T-helper 22 cell (primary cell): ENCODE measurements around the gene SYNE2.
"Not testable (repeated sequence)": the region's sequence is repeated elsewhere in the genome, so short reads cannot be mapped to it uniquely, and the experiment has no call there.

Experiments
- DNase-seq: peaks from one replicate; pipeline ENCODE4 v3.0.0-alpha.2; 2020; ENCODE audit warnings: low read depth

Gene SYNE2

DNA sequence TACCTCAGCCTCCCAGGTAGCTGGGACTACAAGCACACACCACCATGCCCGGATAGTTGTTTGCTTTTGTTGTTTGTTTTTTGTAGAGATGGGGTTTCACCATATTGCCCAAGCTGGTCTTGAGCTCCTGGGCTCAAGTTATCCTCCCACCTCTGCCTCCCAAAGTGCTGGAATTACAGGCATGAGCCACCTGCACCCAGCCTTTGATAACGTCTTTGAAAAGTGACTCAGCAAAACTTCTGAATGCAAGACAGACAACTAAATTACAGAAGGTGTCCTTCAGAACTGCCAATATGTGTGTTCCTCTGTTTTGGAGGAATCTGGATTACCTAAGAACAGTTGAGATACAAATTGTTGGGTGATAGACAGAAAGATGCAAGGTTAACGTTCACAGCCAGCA lies 341.6 kb downstream of the SYNE2 start:
- DNase-seq = no peak

DNA sequence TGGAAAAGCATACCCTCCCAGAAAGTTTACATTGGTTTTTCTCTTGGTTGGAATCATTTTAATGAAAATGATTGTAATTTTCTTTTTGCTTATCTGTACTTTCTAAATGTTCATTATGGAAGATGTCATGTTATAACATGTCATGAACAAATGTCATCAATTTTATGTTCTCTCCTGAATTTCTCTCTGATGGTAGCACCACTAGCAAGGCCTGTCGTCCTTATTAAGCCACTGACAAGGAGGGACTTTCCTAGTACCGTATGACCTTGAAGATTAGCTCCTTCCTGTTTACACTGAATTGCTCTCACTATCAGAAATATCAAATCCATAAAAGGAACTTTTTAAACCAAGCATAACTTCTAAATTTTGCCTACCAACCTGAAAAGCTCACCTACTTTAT lies 342.4 kb downstream of the SYNE2 start:
- no peak for DNase-seq

DNA sequence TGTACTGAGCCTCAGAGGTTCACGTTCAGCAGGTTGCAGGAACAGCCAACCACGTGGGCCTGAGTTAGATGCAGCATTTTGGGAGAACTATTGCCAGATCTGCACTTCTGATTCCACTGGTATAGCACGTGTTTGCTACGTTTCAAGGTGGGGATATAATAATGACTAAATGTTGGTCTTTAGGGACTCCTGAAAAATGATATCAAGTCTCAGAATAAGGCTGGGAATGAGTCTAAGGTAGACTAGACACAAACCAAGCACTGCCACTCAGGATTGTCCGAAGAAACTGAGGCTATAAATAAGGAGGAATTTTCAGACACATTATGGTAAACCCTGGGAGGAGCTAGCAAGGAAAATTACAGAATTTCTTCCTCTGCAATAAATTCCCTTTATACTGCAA lies 343.3 kb downstream of the SYNE2 start:
- no peak for DNase-seq

DNA sequence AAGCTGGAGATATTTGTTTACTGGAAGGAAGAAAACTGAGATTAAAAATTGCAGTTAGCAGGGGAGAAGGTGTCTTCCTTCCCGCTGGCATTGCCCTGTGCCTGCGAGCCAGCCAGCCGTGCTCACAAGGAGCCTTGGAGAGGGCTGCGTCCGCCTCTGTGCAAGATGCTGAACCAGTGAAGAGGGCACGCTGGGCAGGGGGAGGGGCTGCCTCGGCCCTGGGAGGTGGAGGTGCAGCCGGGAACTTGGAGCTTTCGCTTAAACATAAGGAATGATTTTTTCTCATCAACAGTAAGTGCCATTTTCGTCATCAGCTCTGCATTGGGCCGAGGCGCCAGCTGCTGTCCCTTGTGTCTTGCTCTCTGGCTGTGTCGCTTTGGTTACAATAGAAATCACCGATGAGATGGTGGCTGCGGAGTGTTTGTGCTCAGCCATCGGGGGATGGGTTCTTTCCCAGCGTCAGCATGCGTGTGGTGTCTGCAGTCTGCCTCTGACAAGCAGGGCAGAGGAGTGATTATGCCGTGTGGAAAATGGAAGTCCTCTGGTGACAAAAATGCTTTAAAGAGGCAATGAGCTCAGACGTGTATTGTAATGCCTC lies 344.1 kb downstream of the SYNE2 start:
- no peak for DNase-seq

DNA sequence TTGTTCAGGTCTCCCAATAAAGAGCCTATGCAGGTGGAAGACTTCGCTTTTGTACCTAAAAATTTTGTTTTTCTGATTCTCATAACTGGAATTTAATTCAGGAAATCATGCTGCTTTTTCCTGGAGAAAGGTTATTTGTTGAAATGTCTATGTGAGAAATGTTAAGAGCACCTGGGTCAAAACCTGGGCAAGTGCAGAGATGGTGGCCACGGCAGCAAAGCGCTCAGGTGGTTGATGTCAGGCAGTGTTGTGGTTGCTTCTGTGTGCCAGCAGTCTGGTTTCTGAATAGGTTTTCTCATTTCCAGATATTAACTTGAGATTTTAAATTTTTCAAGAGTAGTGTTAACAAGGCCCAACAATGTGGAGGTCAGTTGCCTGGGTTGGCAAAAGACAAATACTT lies 345.2 kb downstream of the SYNE2 start:
- no peak for DNase-seq

DNA sequence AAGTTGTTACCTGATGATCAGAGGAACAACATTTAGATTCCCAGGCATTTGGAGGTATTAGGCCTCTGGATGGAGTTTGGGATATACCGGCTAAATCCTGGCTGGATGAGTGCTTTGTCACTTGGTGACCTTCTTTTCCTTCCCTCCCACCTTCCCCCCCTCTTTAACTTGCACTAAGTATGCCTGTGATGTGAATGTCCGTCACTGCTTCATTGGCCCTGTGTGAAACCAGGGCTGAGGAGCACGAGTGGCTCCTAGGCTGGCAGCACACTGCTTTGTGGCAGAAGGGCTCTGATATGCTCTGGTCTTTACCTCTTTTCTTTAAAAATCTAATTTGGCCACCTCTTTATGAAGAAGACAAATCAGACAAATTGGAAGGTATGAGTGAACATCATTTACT lies 345.7 kb downstream of the SYNE2 start:
- DNase-seq = no peak

DNA sequence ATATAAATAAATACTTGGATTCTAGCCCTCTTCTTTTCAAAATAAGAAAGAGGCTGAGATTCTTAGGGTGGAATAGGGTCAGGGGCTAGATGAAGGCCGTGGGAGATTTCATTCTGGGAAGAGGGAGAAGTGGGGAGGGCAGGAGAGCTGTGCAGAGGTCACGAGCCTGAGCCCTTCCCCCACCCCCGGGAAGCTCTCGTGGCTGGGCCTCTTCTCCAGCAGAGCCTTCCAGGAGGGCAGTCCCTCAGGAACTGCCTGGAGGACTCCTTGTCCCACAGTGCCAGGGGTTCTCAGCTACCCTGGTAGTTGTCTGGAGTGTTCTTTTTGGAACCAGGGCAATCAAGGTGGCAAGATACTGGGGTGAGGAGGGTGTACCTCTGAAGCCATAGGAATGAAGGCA lies 347.4 kb downstream of the SYNE2 start:
- DNase-seq = no peak

DNA sequence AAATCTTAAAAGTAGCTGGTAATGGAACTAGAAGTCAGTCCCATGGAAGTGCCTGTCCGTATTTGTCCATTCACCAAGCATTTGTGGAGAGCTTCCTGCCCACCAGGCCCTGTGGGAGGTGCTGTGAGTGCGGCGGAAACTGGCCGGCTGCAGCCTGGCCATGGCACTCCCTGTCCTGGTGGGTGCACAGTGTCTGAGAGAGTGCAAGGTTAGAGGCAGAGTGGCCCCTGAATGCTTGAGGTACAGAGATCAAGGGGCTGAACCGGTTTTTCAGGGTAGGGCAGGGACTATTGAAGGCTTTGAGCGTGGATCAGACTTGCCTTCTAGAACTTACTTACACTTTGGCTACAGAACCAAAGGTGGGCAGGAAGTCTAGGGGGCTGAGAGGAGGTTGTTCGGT lies 348.5 kb downstream of the SYNE2 start:
- no peak for DNase-seq

DNA sequence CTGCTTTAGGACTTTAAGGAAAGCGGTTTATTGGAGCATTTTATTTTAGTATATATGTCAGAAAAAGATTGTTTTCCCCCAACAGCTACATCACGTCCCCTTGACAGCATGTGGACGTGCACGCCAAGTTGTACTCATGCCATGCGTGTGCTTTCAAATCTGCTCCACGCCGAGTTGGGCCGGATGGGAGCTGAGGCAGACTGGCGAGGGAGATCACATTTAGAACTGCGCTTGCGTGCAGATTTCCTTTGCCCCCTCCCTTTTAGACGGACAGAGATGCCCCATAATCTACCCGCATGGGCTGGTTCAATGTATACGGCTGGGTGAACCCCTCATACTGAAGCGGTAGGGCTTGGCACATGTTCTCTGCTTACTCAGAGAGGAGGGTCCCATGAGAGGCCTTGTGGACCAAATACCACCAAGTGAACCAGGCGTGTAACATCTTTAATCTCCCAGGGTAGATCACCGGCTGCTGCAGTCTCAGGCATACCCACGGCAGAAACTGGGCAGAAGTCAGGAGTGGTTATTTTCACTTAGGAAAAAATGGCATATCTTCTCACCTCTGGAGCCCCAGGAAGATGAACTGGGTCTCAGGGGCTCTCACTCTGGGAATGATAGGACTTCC lies 349.2 kb downstream of the SYNE2 start:
- no peak for DNase-seq

DNA sequence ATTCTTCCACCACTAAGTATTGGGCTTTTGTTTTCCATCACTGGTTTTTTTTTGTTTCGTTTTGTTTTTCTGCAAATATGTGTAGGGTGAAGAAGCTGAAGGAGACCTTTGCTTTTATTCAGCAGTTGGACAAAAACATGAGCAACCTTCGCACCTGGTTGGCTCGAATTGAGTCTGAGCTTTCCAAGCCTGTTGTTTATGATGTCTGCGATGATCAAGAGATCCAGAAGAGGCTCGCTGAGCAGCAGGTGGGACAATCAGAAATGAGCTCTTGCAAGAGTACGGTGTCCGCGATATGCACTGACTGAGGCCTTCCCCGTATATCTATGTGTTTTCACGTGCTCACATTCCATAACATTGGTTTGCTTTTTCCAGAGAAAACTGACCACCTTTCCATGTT lies 349.9 kb downstream of the SYNE2 start:
- no peak for DNase-seq

DNA sequence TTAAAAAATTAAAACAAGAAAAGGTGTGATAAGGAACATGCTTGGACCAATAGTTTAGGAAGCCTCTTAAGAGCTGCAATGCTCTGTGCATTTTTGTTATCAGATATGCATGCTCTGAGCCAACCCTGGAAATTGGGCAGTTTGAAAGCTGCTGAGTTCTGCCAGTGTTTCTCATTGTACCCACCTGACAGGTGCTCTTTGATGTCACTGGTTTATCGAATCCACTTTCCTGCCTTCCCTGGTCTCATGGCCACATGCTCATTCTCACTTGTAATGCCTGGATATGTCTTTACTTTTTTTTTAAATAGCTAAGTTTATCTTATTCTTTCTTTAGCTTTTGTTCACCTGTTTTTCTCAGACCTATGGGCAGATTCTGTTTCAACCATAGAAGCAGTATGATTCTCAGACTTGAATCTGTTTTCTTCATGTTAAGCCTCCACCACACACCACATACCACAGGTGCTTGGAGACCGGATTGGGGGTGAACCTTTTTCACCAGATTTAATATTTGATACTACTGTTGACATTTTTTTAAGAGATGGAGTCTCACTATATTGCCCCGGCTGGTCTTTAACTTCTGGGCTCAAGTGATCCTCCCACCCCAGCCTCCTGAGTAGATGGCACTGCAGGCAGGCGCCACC lies 350.7 kb downstream of the SYNE2 start:
- no peak for DNase-seq

DNA sequence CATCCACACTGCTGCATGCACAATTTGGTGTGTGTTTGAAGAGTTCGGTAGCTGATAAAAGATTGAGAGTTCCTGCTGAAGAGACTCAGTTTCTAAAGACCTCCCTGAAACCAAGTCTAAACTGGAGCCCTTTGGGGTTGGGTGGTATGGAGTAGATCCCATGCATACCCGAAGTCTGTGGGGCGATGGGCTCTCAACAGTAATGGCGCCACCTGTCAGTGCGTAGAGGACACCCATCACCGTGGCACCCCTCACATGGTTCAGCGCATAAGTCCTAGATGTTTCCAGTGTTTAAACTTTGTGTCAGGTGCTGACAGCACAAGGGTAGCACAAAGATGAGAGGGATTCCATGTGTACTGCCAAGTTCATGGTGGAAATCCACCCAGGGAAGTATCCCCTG lies 355.5 kb downstream of the SYNE2 start:
- DNase-seq = no peak

DNA sequence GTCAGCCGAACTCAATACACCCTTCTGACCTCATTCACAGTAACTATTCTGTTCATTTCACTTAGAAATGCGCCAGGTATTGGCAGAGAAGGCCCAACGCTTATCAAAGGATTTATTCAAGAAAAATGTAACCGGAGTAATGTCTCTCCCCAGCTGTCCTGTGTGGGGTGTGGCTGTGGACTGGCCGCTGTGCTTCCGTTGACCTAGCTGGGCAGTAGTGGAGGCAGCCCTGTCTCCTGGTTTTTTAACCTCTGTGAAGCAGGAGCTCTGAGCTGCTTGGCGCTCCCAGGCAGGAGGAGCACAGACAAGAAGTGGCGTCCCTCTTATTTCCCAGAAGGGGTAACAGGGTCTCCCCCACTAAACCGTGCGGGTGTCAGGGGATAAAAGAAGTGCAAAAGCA lies 356.2 kb downstream of the SYNE2 start:
- no peak for DNase-seq

DNA sequence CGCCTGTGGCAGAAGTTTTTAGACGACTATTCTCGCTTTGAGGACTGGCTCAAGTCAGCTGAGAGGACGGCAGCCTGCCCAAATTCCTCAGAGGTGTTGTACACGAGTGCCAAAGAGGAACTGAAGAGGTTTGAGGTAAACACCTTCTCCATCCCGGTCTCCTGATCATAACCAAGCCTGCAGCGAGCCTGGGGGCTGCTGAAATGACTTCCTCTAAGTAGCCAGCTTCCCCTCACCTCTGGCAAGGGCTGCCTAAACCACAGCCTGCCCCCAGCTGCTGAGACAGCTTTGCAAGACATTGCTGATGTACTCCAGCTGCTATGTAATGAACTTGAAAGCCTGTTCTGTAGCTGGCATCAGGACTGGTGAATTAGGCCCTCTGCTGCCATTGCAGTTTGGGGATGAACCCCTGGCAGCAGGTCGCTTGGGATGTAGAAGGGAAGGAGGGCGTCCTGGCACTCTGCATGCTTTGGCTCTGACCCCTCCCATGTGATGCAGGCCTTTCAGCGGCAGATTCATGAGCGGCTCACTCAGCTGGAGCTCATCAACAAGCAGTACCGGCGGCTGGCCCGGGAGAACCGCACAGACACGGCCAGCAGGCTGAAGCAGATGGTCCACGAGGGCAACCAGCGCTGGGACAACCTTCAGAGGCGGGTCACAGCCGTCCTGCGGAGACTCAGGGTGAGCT lies 356.8 kb downstream of the SYNE2 start:
- no peak for DNase-seq

DNA sequence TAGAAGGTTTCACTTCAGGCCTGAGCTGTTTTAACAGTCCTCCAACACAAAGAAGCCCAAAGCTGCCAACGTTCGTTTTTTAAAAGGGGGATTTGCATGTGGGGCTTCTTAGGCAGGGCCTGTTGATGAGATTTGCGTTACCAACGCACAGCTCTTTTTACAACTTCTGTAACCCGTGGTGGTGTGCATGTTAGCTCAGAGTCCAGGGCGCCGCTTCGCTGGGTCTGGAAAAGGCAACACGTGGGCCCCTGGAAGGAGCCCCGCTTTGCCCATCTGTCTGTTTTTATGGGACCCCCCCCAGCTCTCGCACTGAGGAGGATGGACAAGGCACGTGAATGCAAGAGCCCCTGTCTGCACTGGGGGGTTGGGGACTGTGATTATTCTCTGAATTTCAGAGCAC lies 357.4 kb downstream of the SYNE2 start:
- no peak for DNase-seq

DNA sequence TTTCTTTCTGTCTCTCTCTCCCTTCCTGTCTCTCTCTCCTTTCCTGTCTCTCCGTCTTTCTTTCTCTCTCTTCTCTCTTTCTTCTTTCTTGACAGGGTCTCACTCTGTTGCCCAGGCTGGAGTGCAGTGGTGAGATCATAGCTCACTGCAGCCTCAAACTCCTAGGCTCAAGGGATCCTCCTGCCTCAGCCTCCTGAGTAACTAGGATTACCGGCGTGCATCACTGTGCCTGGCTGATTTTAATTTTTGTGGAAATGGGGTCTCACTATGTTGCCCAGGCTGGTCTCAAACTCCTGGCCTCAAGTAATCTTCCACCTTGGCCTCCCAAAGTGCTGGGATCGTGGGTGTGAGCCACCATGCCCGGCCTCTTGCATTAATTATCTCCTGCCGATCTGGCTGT lies 358.1 kb downstream of the SYNE2 start:
- DNase-seq = not testable (repeated sequence)

DNA sequence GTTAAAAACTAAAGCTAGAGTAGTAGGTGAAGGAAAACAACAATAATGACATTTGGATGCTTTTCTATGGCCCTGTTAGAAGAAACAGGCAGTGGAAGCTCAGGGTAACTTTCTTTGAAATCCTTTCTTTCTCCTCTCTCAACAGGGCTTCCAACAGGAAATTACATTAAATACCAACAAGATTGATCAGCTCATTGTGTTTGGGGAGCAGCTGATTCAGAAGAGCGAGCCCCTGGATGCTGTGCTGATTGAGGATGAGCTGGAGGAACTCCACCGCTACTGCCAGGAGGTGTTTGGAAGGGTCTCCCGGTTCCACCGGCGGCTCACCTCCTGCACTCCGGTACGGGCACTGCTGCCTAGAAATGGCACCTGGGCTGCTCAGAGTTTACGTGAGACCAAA lies 359.9 kb downstream of the SYNE2 start:
- DNase-seq = no peak

DNA sequence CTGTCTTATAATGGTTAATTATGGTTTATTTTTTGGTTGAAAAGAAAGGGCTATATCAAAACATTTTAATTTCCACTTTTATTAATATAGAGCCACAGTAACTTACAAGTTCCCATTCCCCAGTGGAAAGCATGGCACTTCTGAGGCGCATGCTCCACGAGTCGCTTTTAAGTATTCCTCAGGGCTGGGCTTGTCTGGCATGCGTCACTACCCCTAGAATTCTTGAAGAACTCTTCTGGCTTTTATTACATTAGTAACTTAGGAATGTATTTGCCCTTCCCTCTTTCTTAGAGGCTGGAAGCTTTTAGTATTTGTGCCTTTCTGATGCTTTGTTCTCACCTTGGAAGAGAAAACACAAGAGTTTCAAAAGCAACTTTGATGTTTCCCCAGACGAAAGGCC lies 360.3 kb downstream of the SYNE2 start:
- no peak for DNase-seq

DNA sequence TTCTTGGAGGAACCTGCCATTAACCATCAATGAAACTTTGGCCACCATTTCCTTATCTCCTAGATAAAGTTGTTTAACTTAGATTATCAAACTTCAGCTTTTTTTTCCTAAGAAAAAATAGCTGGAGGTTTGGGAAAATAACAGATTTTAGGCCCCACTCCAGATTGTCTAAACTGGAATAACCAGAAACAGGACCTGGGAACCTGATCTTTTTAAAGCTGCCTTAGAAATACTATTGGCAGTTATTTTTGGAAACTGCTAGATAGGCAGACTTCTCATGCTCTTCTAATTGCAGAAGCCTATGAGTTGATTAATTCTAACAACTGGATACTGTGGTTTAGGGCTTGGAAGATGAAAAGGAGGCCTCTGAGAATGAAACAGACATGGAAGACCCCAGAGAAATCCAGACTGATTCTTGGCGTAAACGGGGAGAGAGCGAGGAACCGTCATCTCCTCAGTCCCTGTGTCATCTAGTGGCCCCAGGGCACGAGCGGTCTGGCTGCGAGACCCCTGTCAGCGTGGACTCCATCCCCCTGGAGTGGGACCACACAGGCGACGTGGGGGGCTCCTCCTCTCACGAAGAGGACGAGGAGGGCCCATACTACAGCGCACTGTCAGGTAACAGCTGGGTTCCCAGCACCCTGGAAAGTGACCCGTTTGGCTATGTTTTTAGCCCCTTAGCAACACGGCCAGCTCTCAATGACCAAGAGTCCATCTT lies 361.2 kb downstream of the SYNE2 start:
- no peak for DNase-seq

DNA sequence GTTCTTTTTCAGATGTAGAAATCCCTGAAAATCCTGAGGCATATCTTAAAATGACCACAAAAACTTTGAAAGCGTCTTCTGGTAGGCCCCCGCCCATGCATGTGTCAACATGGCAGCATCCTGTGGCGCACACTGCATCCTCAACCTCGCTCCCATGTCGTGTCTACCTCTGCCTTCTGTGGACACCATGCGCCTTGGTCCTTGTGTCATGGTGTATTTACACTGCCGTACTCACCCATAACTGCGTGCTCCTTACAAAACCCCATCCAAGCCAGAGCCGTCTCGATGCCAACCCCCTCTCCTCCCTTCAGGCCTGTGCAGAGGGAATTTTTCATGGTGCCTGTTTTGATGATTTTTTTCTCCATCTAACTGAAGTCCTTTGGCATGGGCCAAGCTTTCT lies 362.5 kb downstream of the SYNE2 start:
- DNase-seq = no peak

DNA sequence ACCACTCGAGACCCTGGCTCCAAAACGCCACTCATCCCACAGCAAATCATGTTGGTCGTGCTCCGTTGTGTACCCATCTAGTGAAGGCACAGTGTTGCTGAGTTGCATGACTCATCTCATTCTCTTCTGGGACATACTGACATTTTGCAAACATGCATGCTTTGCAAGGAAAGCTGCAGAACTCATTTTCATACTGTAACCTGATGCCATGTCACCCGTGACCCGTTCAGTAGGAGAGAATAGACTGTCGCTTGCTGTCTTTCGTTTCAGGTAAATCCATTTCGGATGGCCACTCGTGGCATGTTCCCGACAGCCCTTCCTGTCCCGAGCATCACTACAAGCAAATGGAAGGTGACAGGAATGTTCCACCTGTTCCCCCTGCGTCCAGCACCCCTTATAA lies 363.2 kb downstream of the SYNE2 start:
- DNase-seq = no peak

DNA sequence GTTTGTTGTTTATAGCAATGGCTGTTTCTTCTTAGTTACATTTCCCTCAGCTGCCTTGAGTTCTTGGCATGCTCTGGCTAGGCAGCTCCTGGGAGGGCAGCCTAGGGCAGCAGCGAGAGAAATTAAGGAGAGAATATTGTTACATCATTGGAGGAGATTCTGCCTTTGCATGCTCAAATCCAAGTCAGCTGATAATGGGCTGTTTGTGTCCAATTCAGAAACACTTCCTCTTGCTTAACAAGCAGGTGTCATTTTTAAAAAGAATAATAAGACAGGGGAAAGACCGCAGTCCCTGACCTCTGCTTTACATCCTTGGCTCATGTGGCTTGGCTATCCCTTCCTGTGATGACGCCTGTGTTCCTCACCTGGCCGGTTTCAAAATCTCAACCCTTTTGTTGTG lies 364.5 kb downstream of the SYNE2 start:
- DNase-seq = no peak

DNA sequence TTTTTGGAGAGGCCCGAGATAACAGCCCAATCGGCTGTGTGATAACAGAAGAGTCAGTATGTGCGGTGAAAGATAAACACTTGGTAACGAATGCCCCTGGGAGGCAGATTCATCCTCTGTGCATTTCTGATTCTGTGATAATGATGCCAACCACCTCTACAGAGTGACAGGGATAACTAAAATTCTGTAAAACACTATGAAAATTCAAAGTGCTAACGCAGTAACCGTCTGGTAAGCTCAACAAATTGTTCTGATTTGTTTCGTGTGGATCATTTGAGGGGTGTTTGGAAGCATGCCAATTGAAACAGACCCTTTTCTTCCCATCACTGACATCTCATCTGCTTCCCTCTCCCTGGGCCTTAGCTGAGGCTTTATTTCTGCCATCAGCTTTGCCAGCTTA lies 365.0 kb downstream of the SYNE2 start:
- DNase-seq = no peak
